OCI-LY1 (cell line): ENCODE data around the gene IFNK.

Experiments used
- H2AFZ ChIP-seq: fragments of 200-600 bp; sonication (generic), shearing (Covaris generic); 2 replicates; pipeline ENCODE4 v1.6.0; 2014; ENCODE audit warnings: antibody characterized with exemption, mild to moderate bottlenecking, low read length
- H3F3A ChIP-seq: fragments of 200-600 bp; sonication (generic), shearing (Covaris generic); 2 replicates; pipeline ENCODE4 v1.6.0; 2014; ENCODE audit warnings: mild to moderate bottlenecking, antibody characterized with exemption, low read length, moderate library complexity; ENCODE audit not compliant: insufficient read depth
- H3K27ac ChIP-seq: fragments of 200-600 bp; sonication (generic); 2 replicates; pipeline ENCODE4 v1.5.1; 2014; ENCODE audit warnings: low read length, mixed run types, mild to moderate bottlenecking, low read depth; ENCODE audit not compliant: poor library complexity, severe bottlenecking
- H3K27me3 ChIP-seq: fragments of 200-600 bp; sonication (generic); 2 replicates; pipeline ENCODE4 v1.6.0; 2014; ENCODE audit warnings: antibody characterized with exemption, mild to moderate bottlenecking, low read length, moderate library complexity; ENCODE audit not compliant: insufficient read depth
- H3K36me3 ChIP-seq: fragments of 200-600 bp; sonication (generic); 2 replicates; pipeline ENCODE4 v1.6.1; 2014; ENCODE audit warnings: mild to moderate bottlenecking, antibody characterized with exemption, low read length, moderate library complexity, mixed read lengths; ENCODE audit not compliant: insufficient read depth
- H3K4me1 ChIP-seq: fragments of 200-600 bp; sonication (generic); 2 replicates; pipeline ENCODE4 v1.5.1; 2014; ENCODE audit warnings: mild to moderate bottlenecking, low read length, moderate library complexity; ENCODE audit not compliant: insufficient read depth, severe bottlenecking
- H3K4me2 ChIP-seq: fragments of 200-600 bp; sonication (generic), shearing (Covaris generic); 2 replicates; pipeline ENCODE4 v1.6.1; 2014; ENCODE audit warnings: low read length
- H3K4me3 ChIP-seq: fragments of 200-600 bp; sonication (generic); 2 replicates; pipeline ENCODE4 v1.5.1; 2014; ENCODE audit warnings: low read length, low read depth, mild to moderate bottlenecking, mixed read lengths; ENCODE audit not compliant: poor library complexity, severe bottlenecking
- H3K79me2 ChIP-seq: fragments of 200-600 bp; shearing (Covaris generic); 2 replicates; pipeline ENCODE4 v1.6.1; 2016; ENCODE audit warnings: mixed run types, low read length, mixed read lengths; ENCODE audit not compliant: insufficient read depth
- H3K9ac ChIP-seq: fragments of 200-600 bp; sonication (generic), shearing (Covaris generic); 2 replicates; pipeline ENCODE4 v1.6.1; 2014; ENCODE audit warnings: mild to moderate bottlenecking, low read length, mixed read lengths
- H3K9me2 ChIP-seq: fragments of 200-600 bp; sonication (generic), shearing (Covaris generic); 2 replicates; pipeline ENCODE4 v1.6.1; 2014; ENCODE audit warnings: low read depth, mild to moderate bottlenecking, low read length, mixed read lengths
- H3K9me3 ChIP-seq: fragments of 200-600 bp; shearing (Covaris generic); 2 replicates; pipeline ENCODE4 v1.6.1; 2014; ENCODE audit warnings: low read length, mixed read lengths
- H4K20me1 ChIP-seq: fragments of 200-600 bp; sonication (generic), shearing (Covaris generic); 2 replicates; pipeline ENCODE4 v1.6.0; 2016; ENCODE audit warnings: mild to moderate bottlenecking, low read length; ENCODE audit not compliant: insufficient read depth
- CTCF ChIP-seq: fragments of 200-600 bp; sonication (generic), shearing (Covaris generic); IDR thresholded peaks from 2 replicates; pipeline ENCODE4 v1.5.1; 2017; ENCODE audit warnings: mild to moderate bottlenecking, antibody characterized with exemption, low read length, moderate library complexity, mixed read lengths
- EZH2 ChIP-seq: fragments of 200-600 bp; sonication (generic), shearing (Covaris generic); IDR thresholded peaks from 2 replicates; pipeline ENCODE4 v1.8.0; 2017; ENCODE audit warnings: borderline replicate concordance, mixed run types, mild to moderate bottlenecking, antibody characterized with exemption, low read length, moderate library complexity, mixed read lengths

The IFNK gene

GRCh38 chr9:27537756-27538155, 13.7 kb downstream of the IFNK start:
- no peaks in the 10 kb centered on the region for H3K27me3 ChIP-seq
- no peaks in the 10 kb centered on the region for H3K9me2 ChIP-seq
- no peak overlapping the region for H2AFZ ChIP-seq
- no peak overlapping the region for H3K4me2 ChIP-seq
- H4K20me1 ChIP-seq, result no peaks in the 10 kb centered on the region
- TF ChIP-seq EZH2, result no peak
- TF ChIP-seq CTCF, result no peak
- H3F3A ChIP-seq, result no peaks in the 10 kb centered on the region
- no peak overlapping the region for H3K9ac ChIP-seq
- no peaks in the 10 kb centered on the region for H3K4me1 ChIP-seq
- H3K4me3 ChIP-seq, result no peak overlapping the region
- no peak overlapping the region for H3K27ac ChIP-seq
- no peaks in the 10 kb centered on the region for H3K9me3 ChIP-seq
- no peaks in the 10 kb centered on the region for H3K79me2 ChIP-seq
- H3K36me3 ChIP-seq, result no peaks in the 10 kb centered on the region

- Histone ChIP-seq H3K4me2 (no peak overlapping the region), H3F3A (no peaks in the 10 kb centered on the region), H3K36me3 (no peaks in the 10 kb centered on the region), H3K79me2 (no peaks in the 10 kb centered on the region), H3K9me2 (no peaks in the 10 kb centered on the region), H4K20me1 (no peaks in the 10 kb centered on the region), H2AFZ (no peak overlapping the region), H3K9ac (no peak overlapping the region), H3K27me3 (no peaks in the 10 kb centered on the region), H3K27ac (no peak overlapping the region), H3K9me3 (no peaks in the 10 kb centered on the region), H3K4me1 (no peaks in the 10 kb centered on the region), H3K4me3 (no peak overlapping the region)
- TF ChIP-seq EZH2 (no peak), CTCF (no peak)
Measured at GRCh38 chr9:27538647-27539046, 14.6 kb downstream of the IFNK start.

GRCh38 chr9:27539479-27540441, 15.7 kb downstream of the IFNK start:
- Histone ChIP-seq H4K20me1 (no peaks in the 10 kb centered on the region), H3K27me3 (no peaks in the 10 kb centered on the region), H3K4me2 (no peak overlapping the region), H3K4me3 (no peak overlapping the region), H3K9me3 (no peaks in the 10 kb centered on the region), H3K36me3 (no peaks in the 10 kb centered on the region), H3K9ac (no peak overlapping the region), H3K27ac (no peak overlapping the region), H3K4me1 (no peaks in the 10 kb centered on the region), H3K79me2 (no peaks in the 10 kb centered on the region), H3K9me2 (no peaks in the 10 kb centered on the region), H2AFZ (no peak overlapping the region), H3F3A (no peaks in the 10 kb centered on the region)
- TF ChIP-seq CTCF (no peak), EZH2 (no peak)
